GM19468 (cell line): ENCODE data around the gene SMIM10L1.

Experiments used
- ATAC-seq: cut with Tn5 transposase; IDR thresholded peaks from one replicate; pipeline ENCODE4 v1.9.1; 2021; ENCODE audit warnings: mild to moderate bottlenecking, moderate library complexity, moderate number of reproducible peaks; ENCODE audit not compliant: unreplicated experiment; ENCODE audit errors: extremely low read depth

Gene SMIM10L1

GRCh38 chr12:11182529-11182928, 11.5 kb downstream of the SMIM10L1 start:
- no peak for ATAC-seq

GRCh38 chr12:11183011-11183410, 12.0 kb downstream of the SMIM10L1 start:
- ATAC-seq: no peak

- ATAC-seq: no peak
Observed at GRCh38 chr12:11186837-11187236, 15.8 kb downstream of the SMIM10L1 start, which contains the start of gene TAS2R42. Gene TAS2R42 (minus strand): TSS chr12:11186937. CDS start chr12:11186937, 0 bp downstream.

- ATAC-seq: no peak
Observed at GRCh38 chr12:11202811-11203210, 31.8 kb downstream of the SMIM10L1 start.

GRCh38 chr12:11204173-11204572, 33.2 kb downstream of the SMIM10L1 start:
- ATAC-seq: no peak

- ATAC-seq: no peak
Observed at GRCh38 chr12:11209113-11209512, 38.1 kb downstream of the SMIM10L1 start.
